ENCODE data around the gene TNFRSF17.

- TF ChIP-seq, protein P1, sequence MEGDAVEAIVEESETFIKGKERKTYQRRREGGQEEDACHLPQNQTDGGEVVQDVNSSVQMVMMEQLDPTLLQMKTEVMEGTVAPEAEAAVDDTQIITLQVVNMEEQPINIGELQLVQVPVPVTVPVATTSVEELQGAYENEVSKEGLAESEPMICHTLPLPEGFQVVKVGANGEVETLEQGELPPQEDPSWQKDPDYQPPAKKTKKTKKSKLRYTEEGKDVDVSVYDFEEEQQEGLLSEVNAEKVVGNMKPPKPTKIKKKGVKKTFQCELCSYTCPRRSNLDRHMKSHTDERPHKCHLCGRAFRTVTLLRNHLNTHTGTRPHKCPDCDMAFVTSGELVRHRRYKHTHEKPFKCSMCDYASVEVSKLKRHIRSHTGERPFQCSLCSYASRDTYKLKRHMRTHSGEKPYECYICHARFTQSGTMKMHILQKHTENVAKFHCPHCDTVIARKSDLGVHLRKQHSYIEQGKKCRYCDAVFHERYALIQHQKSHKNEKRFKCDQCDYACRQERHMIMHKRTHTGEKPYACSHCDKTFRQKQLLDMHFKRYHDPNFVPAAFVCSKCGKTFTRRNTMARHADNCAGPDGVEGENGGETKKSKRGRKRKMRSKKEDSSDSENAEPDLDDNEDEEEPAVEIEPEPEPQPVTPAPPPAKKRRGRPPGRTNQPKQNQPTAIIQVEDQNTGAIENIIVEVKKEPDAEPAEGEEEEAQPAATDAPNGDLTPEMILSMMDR (IDR thresholded peaks at IDR 0.05): no peak
- TF ChIP-seq POLR2A (IDR thresholded peaks at IDR 0.05): no peak
- no peak for TF ChIP-seq POLR2AphosphoS5 (IDR thresholded peaks at IDR 0.05; ENCODE audit: insufficient read depth in 1 of 2, low read depth in 1 of 2)
Observed at GRCh38 chr16:12000032-12000431, 35.0 kb downstream of the TNFRSF17 start.
